Measurements from ENCODE around the gene KSR1. TPM values are rescaled to one million over a fixed set of nuclear protein-coding genes. Genes with fewer than 3 reads are reported as not detected.

KSR1 gene
- total and polyA plus RNA-seq, 2 of the 8 experiments (the other 6 are each of a cell fraction or from before 2014, with no cell fraction given), result 14.1 to 34.7 TPM

GRCh38 chr17:27414694-27415093 lies 41.6 kb upstream of the KSR1 start:
- no peak overlapping the region for H2AK5ac ChIP-seq (ENCODE audit: low read depth, low read length)
- H3K14ac ChIP-seq (ENCODE audit: insufficient read length), result no peak overlapping the region
- H2BK12ac ChIP-seq (ENCODE audit: low read depth, low read length), result no peak overlapping the region
- no peak overlapping the region for H3K9ac ChIP-seq (replicated peaks in 1 of 4; ENCODE audit: extremely low read depth in 1 of 4, low read depth in 3 of 4, low read length in 3 of 4)
- no peak overlapping the region for H3K56ac ChIP-seq (replicated peaks; ENCODE audit: insufficient read length, low read depth, low read length)
- H3K27ac ChIP-seq (ENCODE audit: low read depth, low read length), result no peak overlapping the region
- no peak overlapping the region for H3K4me3 ChIP-seq (ENCODE audit: extremely low read depth in 1 of 4, insufficient read depth in 2 of 4, low read depth in 3 of 4, low read length in 4 of 4)
- CTCF ChIA-PET (ENCODE audit: partially characterized antibody), result interaction anchor here (0.6 to 2.8 kb wide), 8 partner anchors 25 to 198 kb away, joined by 3 to 15 read pairs (median 3); no protein-coding TSS in a partner anchor
- H3K79me1 ChIP-seq (ENCODE audit: low read depth, low read length), result no peaks in the 10 kb centered on the region
- H4K20me1 ChIP-seq (replicated peaks in 1 of 2; ENCODE audit: control insufficient read depth in 1 of 2, insufficient read depth in 2 of 2, low read length in 2 of 2), result no peaks in the 10 kb centered on the region
- H3K18ac ChIP-seq (ENCODE audit: extremely low read depth, low read length), result no peak overlapping the region
- H4K8ac ChIP-seq (ENCODE audit: extremely low read depth, insufficient read depth, low read length), result no peak overlapping the region
- H3K36me3 ChIP-seq (ENCODE audit: control insufficient read depth in 2 of 4, insufficient read depth in 4 of 4, low read length in 3 of 4), result no peaks in the 10 kb centered on the region
- no peak overlapping the region for H3K23ac ChIP-seq (ENCODE audit: insufficient read length)
- no peaks in the 10 kb centered on the region for H3K79me2 ChIP-seq (ENCODE audit: control insufficient read depth in 1 of 2, insufficient read depth in 2 of 2, low read length in 2 of 2)
- H4K5ac ChIP-seq (ENCODE audit: insufficient read length, low read depth, low read length), result no peak overlapping the region
- no peaks in the 10 kb centered on the region for H3K27me3 ChIP-seq (replicated peaks in 1 of 4; ENCODE audit: control insufficient read depth in 3 of 4, extremely low read depth in 1 of 4, insufficient read depth in 3 of 4, low read length in 3 of 4)
- H3K4me1 ChIP-seq (replicated peaks in 1 of 4; ENCODE audit: control insufficient read depth in 3 of 4, insufficient read depth in 4 of 4, low read length in 3 of 4), result no peaks in the 10 kb centered on the region; a peak in 1 of 7 replicates
- no peak overlapping the region for H2AFZ ChIP-seq (ENCODE audit: low read length)
- TF ChIP-seq PHF8 (conservative IDR thresholded peaks at IDR 0.05; ENCODE audit: low read depth, low read length) (no peak), SP1 (IDR thresholded peaks at IDR 0.05; ENCODE audit: low read depth, low read length) (no peak), SP4 (IDR thresholded peaks at IDR 0.05; ENCODE audit: low read length) (no peak), CEBPB (IDR thresholded peaks at IDR 0.05; ENCODE audit: low read depth, low read length) (no peak), TEAD4 (IDR thresholded peaks at IDR 0.05; ENCODE audit: low read depth, low read length) (no peak), RFX5 (IDR thresholded peaks at IDR 0.05; ENCODE audit: borderline replicate concordance, low read depth, low read length) (no peak), RAD21 (IDR thresholded peaks at IDR 0.05 in 1 of 2, conservative IDR thresholded peaks at IDR 0.05 in 1 of 2; ENCODE audit: low read depth in 2 of 2, low read length in 2 of 2) (peak in 1 of 2 experiments; percentile 33; a peak in 1 of 4 replicates), SAP30 (IDR thresholded peaks at IDR 0.05; ENCODE audit: insufficient read depth, insufficient replicate concordance, low read length) (no peak)
- DNase-seq (ENCODE audit: low read depth in 1 of 2, low spot score in 2 of 2) (no peak), FAIRE-seq (no peak)
- H4K91ac ChIP-seq (replicated peaks; ENCODE audit: insufficient read length, low read length), result no peak overlapping the region
- no peak overlapping the region for H3K4me2 ChIP-seq (ENCODE audit: insufficient read depth in 1 of 2, low read depth in 2 of 2, low read length in 2 of 2)
- WGBS, 2 experiments (ENCODE audit: extremely low coverage in 1 of 2, insufficient coverage in 1 of 2, insufficient read length in 1 of 2, insufficient replicate concordance in 2 of 2, low coverage in 1 of 2, low lambda C conversion rate in 2 of 2, missing lambda C conversion rate in 1 of 2), result 88% methylated on average over 6 of the region's 6 CpGs; no CpG with 5 or more reads in 1 of the 2 experiments
- H2BK5ac ChIP-seq (ENCODE audit: low read depth, low read length), result no peak overlapping the region
- H2BK20ac ChIP-seq (ENCODE audit: low read length), result no peak overlapping the region
- H3K9me3 ChIP-seq (ENCODE audit: insufficient read depth in 2 of 2, low read depth in 1 of 2, low read length in 1 of 2), result no peaks in the 10 kb centered on the region
- H2BK15ac ChIP-seq (ENCODE audit: low read length), result no peak overlapping the region
- H3K4ac ChIP-seq (replicated peaks; ENCODE audit: insufficient read length, low read depth, low read length), result no peak overlapping the region
- POLR2A ChIA-PET (ENCODE audit: partially characterized antibody), result no interaction called here
- H3K23me2 ChIP-seq (ENCODE audit: low read depth, low read length), result no peaks in the 10 kb centered on the region
- no peak overlapping the region for H2BK120ac ChIP-seq (replicated peaks; ENCODE audit: low read depth, low read length)

Measured in H1 (cell line).